ENCODE data around the gene SIGLEC11. TPM values are rescaled to one million over a fixed set of nuclear protein-coding genes. Genes with fewer than 3 reads are reported as not detected.

SIGLEC11 gene
- polyA plus RNA-seq, 1 of the 3 experiments (the other 2 are of a cell fraction) = not detected

DNA sequence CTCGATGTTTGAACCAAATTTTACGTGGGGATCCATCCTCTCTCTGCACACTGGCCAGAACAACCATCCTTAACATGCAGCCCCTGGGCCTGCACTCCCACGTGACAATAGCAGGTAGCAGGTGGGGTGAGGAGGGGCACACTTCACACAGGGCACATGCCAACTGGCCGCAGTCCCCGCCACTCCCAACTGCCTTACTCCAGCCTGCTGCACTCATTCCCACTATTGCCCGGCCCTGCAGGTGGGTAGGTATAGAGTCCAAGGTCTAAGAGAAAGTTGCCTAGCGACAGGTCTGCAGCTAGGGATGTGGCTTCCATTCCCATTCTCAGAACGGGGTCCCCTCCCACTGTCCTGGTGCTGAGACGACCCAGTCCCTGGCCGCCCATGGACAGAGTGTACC lies 46.2 kb upstream of the SIGLEC11 start:
- no peak overlapping the region for H3K4me2 ChIP-seq
- H3K27ac ChIP-seq (ENCODE audit: low read depth in 2 of 2, low read length in 1 of 2) = no peak overlapping the region
- peaks cover 10% of the 10 kb centered on the region for H3F3A ChIP-seq (replicated peaks; ENCODE audit: insufficient read depth)
- ChIA-PET CTCF (no interaction called here), POLR2A (no interaction called here)
- H3K9ac ChIP-seq = no peak overlapping the region
- H3K4me3 ChIP-seq (ENCODE audit: low read depth in 2 of 2, low read length in 1 of 2) = no peak overlapping the region
- no peaks in the 10 kb centered on the region for H3K9me3 ChIP-seq
- H3K79me2 ChIP-seq (ENCODE audit: insufficient read depth) = no peaks in the 10 kb centered on the region
- TF ChIP-seq, protein P1, sequence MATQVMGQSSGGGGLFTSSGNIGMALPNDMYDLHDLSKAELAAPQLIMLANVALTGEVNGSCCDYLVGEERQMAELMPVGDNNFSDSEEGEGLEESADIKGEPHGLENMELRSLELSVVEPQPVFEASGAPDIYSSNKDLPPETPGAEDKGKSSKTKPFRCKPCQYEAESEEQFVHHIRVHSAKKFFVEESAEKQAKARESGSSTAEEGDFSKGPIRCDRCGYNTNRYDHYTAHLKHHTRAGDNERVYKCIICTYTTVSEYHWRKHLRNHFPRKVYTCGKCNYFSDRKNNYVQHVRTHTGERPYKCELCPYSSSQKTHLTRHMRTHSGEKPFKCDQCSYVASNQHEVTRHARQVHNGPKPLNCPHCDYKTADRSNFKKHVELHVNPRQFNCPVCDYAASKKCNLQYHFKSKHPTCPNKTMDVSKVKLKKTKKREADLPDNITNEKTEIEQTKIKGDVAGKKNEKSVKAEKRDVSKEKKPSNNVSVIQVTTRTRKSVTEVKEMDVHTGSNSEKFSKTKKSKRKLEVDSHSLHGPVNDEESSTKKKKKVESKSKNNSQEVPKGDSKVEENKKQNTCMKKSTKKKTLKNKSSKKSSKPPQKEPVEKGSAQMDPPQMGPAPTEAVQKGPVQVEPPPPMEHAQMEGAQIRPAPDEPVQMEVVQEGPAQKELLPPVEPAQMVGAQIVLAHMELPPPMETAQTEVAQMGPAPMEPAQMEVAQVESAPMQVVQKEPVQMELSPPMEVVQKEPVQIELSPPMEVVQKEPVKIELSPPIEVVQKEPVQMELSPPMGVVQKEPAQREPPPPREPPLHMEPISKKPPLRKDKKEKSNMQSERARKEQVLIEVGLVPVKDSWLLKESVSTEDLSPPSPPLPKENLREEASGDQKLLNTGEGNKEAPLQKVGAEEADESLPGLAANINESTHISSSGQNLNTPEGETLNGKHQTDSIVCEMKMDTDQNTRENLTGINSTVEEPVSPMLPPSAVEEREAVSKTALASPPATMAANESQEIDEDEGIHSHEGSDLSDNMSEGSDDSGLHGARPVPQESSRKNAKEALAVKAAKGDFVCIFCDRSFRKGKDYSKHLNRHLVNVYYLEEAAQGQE (IDR thresholded peaks at IDR 0.05; ENCODE audit: low read depth, low read length) = no peak
- TF ChIP-seq, protein P2, sequence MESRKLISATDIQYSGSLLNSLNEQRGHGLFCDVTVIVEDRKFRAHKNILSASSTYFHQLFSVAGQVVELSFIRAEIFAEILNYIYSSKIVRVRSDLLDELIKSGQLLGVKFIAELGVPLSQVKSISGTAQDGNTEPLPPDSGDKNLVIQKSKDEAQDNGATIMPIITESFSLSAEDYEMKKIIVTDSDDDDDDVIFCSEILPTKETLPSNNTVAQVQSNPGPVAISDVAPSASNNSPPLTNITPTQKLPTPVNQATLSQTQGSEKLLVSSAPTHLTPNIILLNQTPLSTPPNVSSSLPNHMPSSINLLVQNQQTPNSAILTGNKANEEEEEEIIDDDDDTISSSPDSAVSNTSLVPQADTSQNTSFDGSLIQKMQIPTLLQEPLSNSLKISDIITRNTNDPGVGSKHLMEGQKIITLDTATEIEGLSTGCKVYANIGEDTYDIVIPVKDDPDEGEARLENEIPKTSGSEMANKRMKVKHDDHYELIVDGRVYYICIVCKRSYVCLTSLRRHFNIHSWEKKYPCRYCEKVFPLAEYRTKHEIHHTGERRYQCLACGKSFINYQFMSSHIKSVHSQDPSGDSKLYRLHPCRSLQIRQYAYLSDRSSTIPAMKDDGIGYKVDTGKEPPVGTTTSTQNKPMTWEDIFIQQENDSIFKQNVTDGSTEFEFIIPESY (IDR thresholded peaks at IDR 0.05; ENCODE audit: borderline replicate concordance, low read depth) = no peak
- TF ChIP-seq, protein P3, sequence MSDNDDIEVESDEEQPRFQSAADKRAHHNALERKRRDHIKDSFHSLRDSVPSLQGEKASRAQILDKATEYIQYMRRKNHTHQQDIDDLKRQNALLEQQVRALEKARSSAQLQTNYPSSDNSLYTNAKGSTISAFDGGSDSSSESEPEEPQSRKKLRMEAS (IDR thresholded peaks at IDR 0.05; ENCODE audit: low read depth) = no peak
- no peak for TF ChIP-seq TEAD4 (IDR thresholded peaks at IDR 0.05; ENCODE audit: borderline replicate concordance, insufficient read depth)
- TF ChIP-seq FOSL2 (IDR thresholded peaks at IDR 0.05; ENCODE audit: borderline replicate concordance, low read depth) = no peak
- TF ChIP-seq EP300 (IDR thresholded peaks at IDR 0.05; ENCODE audit: borderline replicate concordance in 1 of 2, low read depth in 1 of 2, low read length in 1 of 2) = no peak
- TF ChIP-seq FOXM1 (IDR thresholded peaks at IDR 0.05; ENCODE audit: low read depth) = no peak
- no peak for TF ChIP-seq MXI1 (IDR thresholded peaks at IDR 0.05; ENCODE audit: low read depth, low read length)
- TF ChIP-seq, protein P4, sequence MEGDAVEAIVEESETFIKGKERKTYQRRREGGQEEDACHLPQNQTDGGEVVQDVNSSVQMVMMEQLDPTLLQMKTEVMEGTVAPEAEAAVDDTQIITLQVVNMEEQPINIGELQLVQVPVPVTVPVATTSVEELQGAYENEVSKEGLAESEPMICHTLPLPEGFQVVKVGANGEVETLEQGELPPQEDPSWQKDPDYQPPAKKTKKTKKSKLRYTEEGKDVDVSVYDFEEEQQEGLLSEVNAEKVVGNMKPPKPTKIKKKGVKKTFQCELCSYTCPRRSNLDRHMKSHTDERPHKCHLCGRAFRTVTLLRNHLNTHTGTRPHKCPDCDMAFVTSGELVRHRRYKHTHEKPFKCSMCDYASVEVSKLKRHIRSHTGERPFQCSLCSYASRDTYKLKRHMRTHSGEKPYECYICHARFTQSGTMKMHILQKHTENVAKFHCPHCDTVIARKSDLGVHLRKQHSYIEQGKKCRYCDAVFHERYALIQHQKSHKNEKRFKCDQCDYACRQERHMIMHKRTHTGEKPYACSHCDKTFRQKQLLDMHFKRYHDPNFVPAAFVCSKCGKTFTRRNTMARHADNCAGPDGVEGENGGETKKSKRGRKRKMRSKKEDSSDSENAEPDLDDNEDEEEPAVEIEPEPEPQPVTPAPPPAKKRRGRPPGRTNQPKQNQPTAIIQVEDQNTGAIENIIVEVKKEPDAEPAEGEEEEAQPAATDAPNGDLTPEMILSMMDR (IDR thresholded peaks at IDR 0.05) = no peak
- TF ChIP-seq EZH2phosphoT487 (IDR thresholded peaks at IDR 0.05; ENCODE audit: borderline replicate concordance, low read depth) = no peak
- no peak for TF ChIP-seq FOXJ3 (CRISPR knock-in tag; IDR thresholded peaks at IDR 0.05)
- no peak for TF ChIP-seq POLR2AphosphoS5 (IDR thresholded peaks at IDR 0.05; ENCODE audit: low read depth, low read length)
- no peak for TF ChIP-seq TCF12 (IDR thresholded peaks at IDR 0.05)
- TF ChIP-seq RFX5 (IDR thresholded peaks at IDR 0.05; ENCODE audit: low read length) = no peak
- H4K20me1 ChIP-seq (ENCODE audit: insufficient read depth) = peaks cover 14% of the 10 kb centered on the region
- H3K36me3 ChIP-seq (replicated peaks in 1 of 2; ENCODE audit: control insufficient read depth in 1 of 2, insufficient read depth in 2 of 2, low read length in 1 of 2) = peaks cover 30 to 34% of the 10 kb centered on the region in 2 experiments
- peaks cover 0 to 9% of the 10 kb centered on the region in 2 experiments; a peak in 2 of 4 replicates for H3K4me1 ChIP-seq (ENCODE audit: control insufficient read depth in 1 of 2, insufficient read depth in 2 of 2, low read depth in 1 of 2, low read length in 1 of 2)
- no peak overlapping the region for H2AFZ ChIP-seq (ENCODE audit: low read depth)
- H3K27me3 ChIP-seq (ENCODE audit: insufficient read depth) = no peaks in the 10 kb centered on the region
- DNase-seq = no peak
- H3K9me2 ChIP-seq = no peaks in the 10 kb centered on the region
- 98% methylated on average over 8 of the region's 10 CpGs for WGBS (ENCODE audit: low lambda C conversion rate)

All from SK-N-SH (cell line).